A673 (cell line): Measurements from ENCODE around the gene PPFIA2. TPM values are rescaled to one million over a fixed set of nuclear protein-coding genes. Genes with fewer than 3 reads are reported as not detected.
"Not testable (repeated sequence)": the region's sequence is repeated elsewhere in the genome, so short reads cannot be mapped to it uniquely, and the experiment has no call there.

Source experiments
- BruUV-seq: library from RNA; stranded (reverse); fragments of 400-500 nt; replicated peaks from 2 replicates; lab custom pipeline; 2021; lab: Mats Ljungman, UMichigan
- CTCF ChIA-PET: fragments of 300-600 bp; sonication (Branson Sonifier 250); formaldehyde crosslinking; loops from one replicate; lab custom pipeline; 2022; ENCODE audit warnings: antibody characterized with exemption; lab: Charles Lee
- POLR2A ChIA-PET: fragments of 300-600 bp; sonication (Branson Sonifier 250); formaldehyde crosslinking; loops from one replicate; lab custom pipeline; 2022; ENCODE audit warnings: antibody characterized with exemption; ENCODE audit not compliant: low non-redundant PET; lab: Charles Lee
- DNase-seq: peaks from one replicate; pipeline ENCODE4 v3.0.0-alpha.2; 2015; ENCODE audit warnings: low spot score
- H3K27ac ChIP-seq: fragments of 200-600 bp; sonication (generic); 2 replicates; pipeline ENCODE4 v1.5.1; 2016; ENCODE audit warnings: mixed run types, low read depth, mild to moderate bottlenecking, mixed read lengths, antibody characterized with exemption, low read length; ENCODE audit not compliant: poor library complexity, severe bottlenecking
- H3K27me3 ChIP-seq: fragments of 200-600 bp; sonication (generic); replicated peaks from 2 replicates; pipeline ENCODE4 v1.6.1; 2017; ENCODE audit warnings: mixed run types, low read depth, mild to moderate bottlenecking, mixed read lengths, antibody characterized with exemption, low read length; ENCODE audit not compliant: insufficient read depth, poor library complexity
- H3K36me3 ChIP-seq: fragments of 200-600 bp; sonication (generic); 2 replicates; pipeline ENCODE4 v1.6.1; 2016; ENCODE audit warnings: mixed run types, mild to moderate bottlenecking, mixed read lengths, antibody characterized with exemption, low read length; ENCODE audit not compliant: insufficient read depth, poor library complexity, severe bottlenecking
- H3K4me1 ChIP-seq: fragments of 200-600 bp; sonication (generic); 2 replicates; pipeline ENCODE4 v1.6.1; 2017; ENCODE audit warnings: mixed run types, mild to moderate bottlenecking, mixed read lengths, antibody characterized with exemption, low read length; ENCODE audit not compliant: insufficient read depth, poor library complexity, severe bottlenecking
- H3K4me3 ChIP-seq: fragments of 200-600 bp; sonication (generic); 2 replicates; pipeline ENCODE4 v1.5.1; 2016; ENCODE audit warnings: low read depth, mixed run types, mild to moderate bottlenecking, mixed read lengths, low read length; ENCODE audit not compliant: poor library complexity, severe bottlenecking
- H3K9me3 ChIP-seq: fragments of 200-600 bp; sonication (generic); 2 replicates; pipeline ENCODE4 v1.6.1; 2016; ENCODE audit warnings: mixed run types, low read depth, mild to moderate bottlenecking, mixed read lengths, antibody characterized with exemption, low read length; ENCODE audit not compliant: poor library complexity, severe bottlenecking
- EZH2 ChIP-seq: fragments of 200-600 bp; sonication (generic); IDR thresholded peaks from 2 replicates; pipeline ENCODE4 v1.6.1; 2017; ENCODE audit warnings: borderline replicate concordance, low read depth, mild to moderate bottlenecking, mixed read lengths, antibody characterized with exemption, low read length; ENCODE audit not compliant: poor library complexity, severe bottlenecking
- intact Hi-C: fragments of 100-400 bp; cut with micrococcal nuclease; formaldehyde crosslinking; loops from one replicate; pipeline ENCODE4 v1.10.0; 2022; ENCODE audit not compliant: unreplicated experiment
- total RNA-seq: library from RNA; stranded (reverse); gene quantifications from 2 replicates; pipeline ENCODE4 v1.2.3, GENCODE V29; 2021
- TF ChIP-seq, protein P1 (sequence below): fragments of 300-800, 200-600 bp; sonication (generic); conservative IDR thresholded peaks from 2 replicates; pipeline ENCODE4 v1.5.1; 2017; ENCODE audit warnings: low read depth, mild to moderate bottlenecking, antibody characterized with exemption, low read length, moderate library complexity, mixed read lengths

PPFIA2 gene
- total RNA-seq, 1 experiment from 2014 or later, result 0.52 TPM

DNA sequence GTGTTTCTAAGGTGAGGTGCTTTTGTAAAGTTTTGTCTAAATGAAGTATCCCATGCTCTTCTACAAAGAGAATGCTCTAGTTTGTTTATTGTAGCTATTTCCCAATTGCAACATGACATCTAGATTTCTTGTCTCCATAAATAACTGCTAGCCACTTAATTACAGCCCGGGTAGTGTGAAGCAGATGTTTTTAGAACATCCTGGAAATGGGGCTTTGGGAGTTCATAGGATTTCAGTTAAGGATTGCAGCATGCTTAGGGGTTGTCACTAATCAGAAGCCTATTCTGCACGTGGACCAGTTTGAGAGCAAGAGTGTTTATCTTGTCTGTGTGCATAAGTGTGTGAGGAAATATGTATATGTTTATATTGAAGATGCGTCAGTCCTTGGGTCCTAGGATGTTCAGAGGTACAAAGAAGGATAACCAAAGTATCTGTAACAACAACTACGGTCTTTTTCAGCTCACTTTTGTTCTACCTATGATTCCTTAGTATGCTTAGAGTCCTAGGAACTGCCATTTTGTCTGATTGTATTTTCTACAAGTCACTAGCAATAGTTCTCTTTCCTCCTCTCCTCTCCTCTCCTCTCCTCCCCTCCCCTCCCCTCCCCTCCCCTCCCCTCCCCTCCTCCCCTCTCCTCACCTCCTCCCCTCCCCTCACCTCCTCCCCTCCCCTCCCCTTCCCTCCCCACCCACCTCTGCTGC lies 546.0 kb downstream of the PPFIA2 start:
- TF ChIP-seq, protein P1, sequence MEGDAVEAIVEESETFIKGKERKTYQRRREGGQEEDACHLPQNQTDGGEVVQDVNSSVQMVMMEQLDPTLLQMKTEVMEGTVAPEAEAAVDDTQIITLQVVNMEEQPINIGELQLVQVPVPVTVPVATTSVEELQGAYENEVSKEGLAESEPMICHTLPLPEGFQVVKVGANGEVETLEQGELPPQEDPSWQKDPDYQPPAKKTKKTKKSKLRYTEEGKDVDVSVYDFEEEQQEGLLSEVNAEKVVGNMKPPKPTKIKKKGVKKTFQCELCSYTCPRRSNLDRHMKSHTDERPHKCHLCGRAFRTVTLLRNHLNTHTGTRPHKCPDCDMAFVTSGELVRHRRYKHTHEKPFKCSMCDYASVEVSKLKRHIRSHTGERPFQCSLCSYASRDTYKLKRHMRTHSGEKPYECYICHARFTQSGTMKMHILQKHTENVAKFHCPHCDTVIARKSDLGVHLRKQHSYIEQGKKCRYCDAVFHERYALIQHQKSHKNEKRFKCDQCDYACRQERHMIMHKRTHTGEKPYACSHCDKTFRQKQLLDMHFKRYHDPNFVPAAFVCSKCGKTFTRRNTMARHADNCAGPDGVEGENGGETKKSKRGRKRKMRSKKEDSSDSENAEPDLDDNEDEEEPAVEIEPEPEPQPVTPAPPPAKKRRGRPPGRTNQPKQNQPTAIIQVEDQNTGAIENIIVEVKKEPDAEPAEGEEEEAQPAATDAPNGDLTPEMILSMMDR, result no peak
- TF ChIP-seq EZH2, result no peak
- H3K4me3 ChIP-seq, result no peak overlapping the region
- H3K27ac ChIP-seq, result no peak overlapping the region
- ChIA-PET POLR2A (no interaction called here), CTCF (no interaction called here)
- DNase-seq, result no peak
- no TSS peak for BruUV-seq
- H3K27me3 ChIP-seq, result no peaks in the 10 kb centered on the region
- intact Hi-C loops, result no loop called here
- peaks cover 36% of the 10 kb centered on the region for H3K4me1 ChIP-seq
- H3K36me3 ChIP-seq, result no peaks in the 10 kb centered on the region
- no peaks in the 10 kb centered on the region for H3K9me3 ChIP-seq

- H3K4me1 ChIP-seq, result peaks cover 48% of the 10 kb centered on the region
- H3K36me3 ChIP-seq, result no peaks in the 10 kb centered on the region
- H3K27me3 ChIP-seq, result no peaks in the 10 kb centered on the region
- POLR2A ChIA-PET, result no interaction called here
- intact Hi-C loops, result no loop called here
- no peak overlapping the region for H3K4me3 ChIP-seq
- TF ChIP-seq, protein P1, result no peak
- TF ChIP-seq EZH2, result no peak
- DNase-seq, result peak; percentile 60
- CTCF ChIA-PET, result no interaction called here
- H3K9me3 ChIP-seq, result no peaks in the 10 kb centered on the region
- H3K27ac ChIP-seq, result no peak overlapping the region
- BruUV-seq, result no TSS peak
Measured at GRCh38 chr12:81211306-81211705, 547.8 kb downstream of the PPFIA2 start.

- POLR2A ChIA-PET, H3K27ac ChIP-seq, H3K27me3 ChIP-seq, intact Hi-C loops, H3K36me3 ChIP-seq, H3K9me3 ChIP-seq, H3K4me3 ChIP-seq, BruUV-seq, CTCF ChIA-PET: not testable (repeated sequence)
- peaks cover 48% of the 10 kb centered on the region for H3K4me1 ChIP-seq
- DNase-seq, result peak; percentile 83
Measured at GRCh38 chr12:81209772-81210225, 549.4 kb downstream of the PPFIA2 start.

DNA sequence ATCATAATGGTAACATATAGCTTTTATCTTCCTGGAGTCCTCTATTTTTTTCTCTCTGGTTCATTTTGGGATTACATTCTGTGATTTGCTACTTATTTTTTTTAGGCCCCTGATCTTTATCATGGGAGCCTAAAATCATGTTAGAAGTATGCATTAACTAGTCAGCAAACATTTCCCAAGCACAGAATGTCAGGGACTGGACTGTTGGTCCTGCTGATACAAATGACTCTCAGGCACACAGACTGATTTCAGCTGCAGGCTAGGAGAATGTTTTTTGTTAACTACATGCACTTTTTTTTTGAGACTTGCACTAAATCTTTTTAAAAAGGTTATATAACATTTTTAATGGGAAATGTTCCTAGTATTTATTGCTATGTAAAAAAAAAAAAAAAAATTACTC lies 550.1 kb downstream of the PPFIA2 start:
- no TSS peak for BruUV-seq
- H3K4me1 ChIP-seq, result peaks cover 55% of the 10 kb centered on the region
- H3K27ac ChIP-seq, result no peak overlapping the region
- TF ChIP-seq, protein P1, result no peak
- TF ChIP-seq EZH2, result no peak
- ChIA-PET CTCF (no interaction called here), POLR2A (interaction anchor here (0.6 to 0.7 kb wide), 2 partner anchors 114 to 188 kb away, joined by 3 to 4 read pairs; no protein-coding TSS in a partner anchor)
- H3K27me3 ChIP-seq, result no peaks in the 10 kb centered on the region
- H3K4me3 ChIP-seq, result no peak overlapping the region
- H3K9me3 ChIP-seq, result no peaks in the 10 kb centered on the region
- no peak for DNase-seq
- intact Hi-C loops, result no loop called here
- no peaks in the 10 kb centered on the region for H3K36me3 ChIP-seq
